T-cell (primary cell): ENCODE data around the gene ZKSCAN8. TPM values are rescaled to one million over a fixed set of nuclear protein-coding genes. Genes with fewer than 3 reads are reported as not detected.

Experiments
- ATAC-seq, 4 experiments: fragments of 200-7000 bp in 3 of 4; fragments of 150-1000 bp in 1 of 4; cut with Tn5 transposase; replicated peaks in 1 of 4; 1 replicate in 3 of 4; 2 replicates in 1 of 4; pipeline ENCODE4 v1.10.0; 2021; ENCODE audit warnings: moderate library complexity in 3 of 4, mild to moderate bottlenecking in 2 of 4, moderate number of reproducible peaks in 1 of 4
- CTCF ChIA-PET, 2 donors: fragments of 300-600 bp; sonication (Branson Sonifier 250); formaldehyde crosslinking; loops; one replicate each; lab custom pipeline; 2022; ENCODE audit warnings: antibody characterized with exemption in 2 of 2; lab: Charles Lee
- POLR2A ChIA-PET, 2 donors: fragments of 300-600 bp; sonication (Branson Sonifier 250); formaldehyde crosslinking; loops; one replicate each; lab custom pipeline; 2022; ENCODE audit warnings: antibody characterized with exemption in 2 of 2; lab: Charles Lee
- DNase-seq, 35 experiments: peaks; one replicate each; pipeline versions ENCODE4 v3.0.0 to v3.0.0-alpha.2; 2013 to 2023
- H3K27ac ChIP-seq: one replicate; pipeline ENCODE4 v1.5.1; 2013; ENCODE audit warnings: low read length
- H3K27me3 ChIP-seq, 2 experiments: replicated peaks in 1 of 2; 1 replicate in 1 of 2; 2 replicates in 1 of 2; pipeline versions ENCODE4 v1.6.1 to v1.7.0; 2013; ENCODE audit warnings: low read length in 1 of 2, mixed read lengths in 1 of 2; ENCODE audit not compliant: control insufficient read depth in 2 of 2, insufficient read depth in 2 of 2; ENCODE audit errors: extremely low read depth in 1 of 2
- H3K36me3 ChIP-seq, 2 donors: 1 replicate in 1 of 2; 2 replicates in 1 of 2; pipeline versions ENCODE4 v1.6.1 to v1.7.0; 2013; ENCODE audit warnings: low read length in 1 of 2; ENCODE audit not compliant: control insufficient read depth in 2 of 2, insufficient read depth in 1 of 2; ENCODE audit errors: extremely low read depth in 1 of 2
- H3K4me1 ChIP-seq, 2 experiments: 1 replicate in 1 of 2; 2 replicates in 1 of 2; pipeline versions ENCODE4 v1.6.1 to v1.7.0; 2013; ENCODE audit warnings: low read length in 2 of 2, mixed read lengths in 1 of 2; ENCODE audit not compliant: insufficient read depth in 2 of 2, control insufficient read depth in 1 of 2; ENCODE audit errors: extremely low read depth in 1 of 2
- H3K4me3 ChIP-seq, 2 donors: 1 replicate in 1 of 2; 2 replicates in 1 of 2; pipeline versions ENCODE4 v1.5.1 to v1.7.0; 2013; ENCODE audit warnings: mild to moderate bottlenecking in 2 of 2, low read length in 1 of 2, moderate library complexity in 1 of 2; ENCODE audit not compliant: control insufficient read depth in 1 of 2; ENCODE audit errors: extremely low read depth in 1 of 2
- H3K9me3 ChIP-seq: 2 replicates; pipeline ENCODE4 v1.7.0; 2013
- H3K27ac Mint-ChIP-seq, 2 donors: one replicate each; pipeline ENCODE4 v1.8.0; 2020 to 2021; ENCODE audit warnings: mild to moderate bottlenecking in 2 of 2, mixed read lengths in 2 of 2
- H3K27me3 Mint-ChIP-seq, 2 donors: one replicate each; pipeline ENCODE4 v1.8.0; 2021 to 2022; ENCODE audit warnings: mixed read lengths in 2 of 2
- H3K36me3 Mint-ChIP-seq: one replicate; pipeline ENCODE4 v1.8.0; 2021; ENCODE audit warnings: mixed read lengths
- H3K4me1 Mint-ChIP-seq, 3 donors: one replicate each; pipeline ENCODE4 v1.8.0; 2020 to 2022; ENCODE audit warnings: mixed read lengths in 3 of 3, mild to moderate bottlenecking in 1 of 3
- H3K4me3 Mint-ChIP-seq, 3 donors: one replicate each; pipeline ENCODE4 v1.8.0; 2020 to 2022; ENCODE audit warnings: mild to moderate bottlenecking in 3 of 3, mixed read lengths in 3 of 3, moderate library complexity in 3 of 3
- H3K9me3 Mint-ChIP-seq, 3 donors: one replicate each; pipeline ENCODE4 v1.8.0; 2020 to 2022; ENCODE audit warnings: mixed read lengths in 3 of 3
- WGBS: methylation state at CpG from one replicate; pipeline ENCODE4 v1.1.5; 2013; ENCODE audit warnings: missing lambda C conversion rate; ENCODE audit not compliant: insufficient coverage; 5-methylcytosine and 5-hydroxymethylcytosine counted together
- total RNA-seq, 35 experiments: library from RNA in 6 of 35; stranded (reverse) in 6 of 35; fragments of 120-200 nt in 1 of 35; gene quantifications; one replicate each; pipeline versions ENCODE4 v1.2.1 to v1.2.4 and lab custom pipeline; 2013 to 2026

ZKSCAN8 gene
- total RNA-seq, 5 donors from 2014 or later (not counting 1 experiment from before 2014, with no cell fraction given) = 23.3 to 35.7 (median 35.0) TPM

DNA sequence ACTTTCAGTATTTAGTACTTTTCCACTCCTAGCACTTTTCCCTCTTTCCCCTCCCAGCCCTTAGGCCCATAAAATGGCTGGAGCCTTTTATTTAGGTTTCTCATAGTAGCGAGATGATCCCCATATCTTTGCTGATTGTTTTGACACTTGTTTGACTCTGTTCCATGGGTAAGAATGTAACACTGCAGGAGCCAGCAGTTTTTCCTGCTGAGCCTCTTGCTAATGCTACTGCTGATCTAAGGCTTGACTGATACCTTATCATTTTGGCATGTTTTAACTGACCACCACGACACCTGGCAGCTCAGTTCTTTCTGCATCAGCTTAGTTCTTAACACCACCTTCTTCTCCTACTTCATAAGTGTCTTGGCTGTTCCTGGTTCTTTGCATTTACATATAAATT is 29.6 kb downstream of the ZKSCAN8 start:
- ChIA-PET POLR2A (no interaction called here), CTCF (no interaction called here)
- no peak overlapping the region for H3K27ac Mint-ChIP-seq

DNA sequence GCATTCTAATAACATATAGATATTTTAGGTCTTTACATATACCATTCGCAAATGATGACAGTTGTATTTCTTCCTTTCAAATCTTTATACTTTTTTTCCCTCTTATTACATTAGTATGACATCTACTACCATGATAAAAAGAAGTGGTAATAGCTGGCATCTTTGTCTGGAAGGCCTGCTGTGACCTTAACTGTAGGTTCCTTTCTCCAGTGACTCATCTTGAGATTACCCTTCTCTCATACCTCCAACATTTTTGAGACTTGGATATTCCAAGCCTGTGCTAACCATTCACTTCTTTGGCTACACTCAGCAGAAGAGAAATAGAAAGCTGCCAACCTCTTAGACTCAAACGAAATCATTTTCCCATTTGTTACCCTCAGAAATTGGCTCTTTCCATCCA is 30.3 kb downstream of the ZKSCAN8 start:
- Histone ChIP-seq H3K9me3 (no peaks in the 10 kb centered on the region), H3K36me3 (no peaks in the 10 kb centered on the region), H3K4me3 (no peak overlapping the region), H3K27ac (no peak overlapping the region), H3K4me1 (no peaks in the 10 kb centered on the region), H3K27me3 (no peaks in the 10 kb centered on the region)
- peaks cover 22% of the 10 kb centered on the region in 2 donors for H3K27me3 Mint-ChIP-seq
- no peak overlapping the region for H3K27ac Mint-ChIP-seq
- ChIA-PET POLR2A (no interaction called here), CTCF (no interaction called here)
- ATAC-seq (no peak), DNase-seq (no peak)
- peaks cover 0 to 3% (median 0%) of the 10 kb centered on the region in 3 donors for H3K9me3 Mint-ChIP-seq
- no peaks in the 10 kb centered on the region for H3K4me1 Mint-ChIP-seq
- WGBS = no CpG with 5 or more reads among the region's 2 CpGs
- H3K4me3 Mint-ChIP-seq = no peak overlapping the region
- H3K36me3 Mint-ChIP-seq = peaks cover 6% of the 10 kb centered on the region

More for the DNA sequence above, 29.6 kb downstream of the ZKSCAN8 start:
- Mint-ChIP-seq H3K4me1 (no peaks in the 10 kb centered on the region), H3K9me3 (no peaks in the 10 kb centered on the region), H3K36me3 (peaks cover 11% of the 10 kb centered on the region), H3K4me3 (no peak overlapping the region), H3K27me3 (peaks cover 19 to 20% of the 10 kb centered on the region in 2 donors)
- Histone ChIP-seq H3K4me3 (no peak overlapping the region), H3K4me1 (no peaks in the 10 kb centered on the region), H3K36me3 (no peaks in the 10 kb centered on the region), H3K9me3 (no peaks in the 10 kb centered on the region), H3K27ac (no peak overlapping the region), H3K27me3 (no peaks in the 10 kb centered on the region)
- DNase-seq = no peak
- no peak for ATAC-seq
- 100% methylated on average over 1 of the region's 2 CpGs for WGBS

DNA sequence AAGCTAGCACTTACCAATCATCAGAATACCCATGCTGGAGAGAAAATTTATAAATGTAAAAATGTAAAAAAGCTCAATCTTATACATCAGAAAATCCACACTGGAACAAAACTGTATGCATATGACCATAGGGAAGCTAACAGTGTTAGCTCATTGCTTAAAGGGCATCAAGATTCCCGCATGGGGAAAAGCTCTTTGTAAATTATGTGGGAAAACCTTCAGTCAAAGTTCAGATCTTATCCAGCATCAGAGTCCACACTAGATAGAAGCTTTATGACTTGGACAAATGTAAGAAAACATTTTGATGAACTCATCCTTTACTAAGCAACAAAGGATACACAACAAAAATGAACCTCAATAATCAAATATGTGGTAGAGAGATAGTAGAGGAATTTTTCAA is 34.7 kb downstream of the ZKSCAN8 start:
- ChIA-PET CTCF (no interaction called here), POLR2A (no interaction called here)
- H3K36me3 Mint-ChIP-seq = no peaks in the 10 kb centered on the region
- no CpG with 5 or more reads among the region's 1 CpG for WGBS
- H3K27me3 ChIP-seq = no peaks in the 10 kb centered on the region
- no peak overlapping the region for H3K27ac Mint-ChIP-seq
- H3K4me3 ChIP-seq = no peak overlapping the region
- no peaks in the 10 kb centered on the region for H3K9me3 ChIP-seq
- no peaks in the 10 kb centered on the region for H3K36me3 ChIP-seq
- no peaks in the 10 kb centered on the region for H3K4me1 ChIP-seq
- DNase-seq (no peak), ATAC-seq (no peak)
- no peaks in the 10 kb centered on the region for H3K4me1 Mint-ChIP-seq
- H3K27me3 Mint-ChIP-seq = peaks cover 41 to 55% of the 10 kb centered on the region in 2 donors
- H3K27ac ChIP-seq = no peak overlapping the region
- H3K9me3 Mint-ChIP-seq = peaks cover 0 to 3% (median 0%) of the 10 kb centered on the region in 3 donors
- H3K4me3 Mint-ChIP-seq = no peak overlapping the region

DNA sequence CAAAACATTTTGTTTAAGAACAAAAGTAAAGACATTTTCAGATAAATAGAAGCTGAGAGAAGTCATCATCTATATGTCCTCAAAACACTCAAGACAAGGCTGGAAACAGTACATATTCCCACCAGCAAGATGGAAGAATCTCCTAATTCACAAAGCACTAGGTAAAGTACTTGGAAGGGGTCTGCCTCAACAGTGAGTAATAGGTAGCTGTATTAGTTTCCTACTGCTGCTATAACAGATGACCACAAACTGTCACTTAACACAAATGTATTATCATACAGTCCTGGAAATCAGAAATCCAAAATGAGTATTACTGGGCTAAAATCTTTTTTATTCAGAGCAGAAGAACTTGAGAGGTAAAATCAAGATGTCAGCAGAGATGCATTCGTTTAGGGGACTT is 40.6 kb downstream of the ZKSCAN8 start:
- POLR2A ChIA-PET = interaction anchor here in 1 of 2 donors (0.6 kb wide), 2 partner anchors 17 to 211 kb away, joined by 3 read pairs; no protein-coding TSS in a partner anchor
- CTCF ChIA-PET = no interaction called here
- DNase-seq (no peak), ATAC-seq (no peak)
- peaks cover 0 to 34% (median 18%) of the 10 kb centered on the region in 3 donors for H3K9me3 Mint-ChIP-seq
- H3K4me3 Mint-ChIP-seq = no peak overlapping the region
- peaks cover 5% of the 10 kb centered on the region for H3K9me3 ChIP-seq
- H3K4me1 ChIP-seq = no peaks in the 10 kb centered on the region
- WGBS = no CpG with 5 or more reads among the region's 1 CpG
- H3K27ac Mint-ChIP-seq = no peak overlapping the region
- peaks cover 25 to 38% of the 10 kb centered on the region in 2 donors for H3K27me3 Mint-ChIP-seq
- no peak overlapping the region for H3K4me3 ChIP-seq
- no peaks in the 10 kb centered on the region for H3K36me3 Mint-ChIP-seq
- H3K27ac ChIP-seq = no peak overlapping the region
- no peaks in the 10 kb centered on the region for H3K36me3 ChIP-seq
- no peaks in the 10 kb centered on the region for H3K4me1 Mint-ChIP-seq
- no peaks in the 10 kb centered on the region for H3K27me3 ChIP-seq

DNA sequence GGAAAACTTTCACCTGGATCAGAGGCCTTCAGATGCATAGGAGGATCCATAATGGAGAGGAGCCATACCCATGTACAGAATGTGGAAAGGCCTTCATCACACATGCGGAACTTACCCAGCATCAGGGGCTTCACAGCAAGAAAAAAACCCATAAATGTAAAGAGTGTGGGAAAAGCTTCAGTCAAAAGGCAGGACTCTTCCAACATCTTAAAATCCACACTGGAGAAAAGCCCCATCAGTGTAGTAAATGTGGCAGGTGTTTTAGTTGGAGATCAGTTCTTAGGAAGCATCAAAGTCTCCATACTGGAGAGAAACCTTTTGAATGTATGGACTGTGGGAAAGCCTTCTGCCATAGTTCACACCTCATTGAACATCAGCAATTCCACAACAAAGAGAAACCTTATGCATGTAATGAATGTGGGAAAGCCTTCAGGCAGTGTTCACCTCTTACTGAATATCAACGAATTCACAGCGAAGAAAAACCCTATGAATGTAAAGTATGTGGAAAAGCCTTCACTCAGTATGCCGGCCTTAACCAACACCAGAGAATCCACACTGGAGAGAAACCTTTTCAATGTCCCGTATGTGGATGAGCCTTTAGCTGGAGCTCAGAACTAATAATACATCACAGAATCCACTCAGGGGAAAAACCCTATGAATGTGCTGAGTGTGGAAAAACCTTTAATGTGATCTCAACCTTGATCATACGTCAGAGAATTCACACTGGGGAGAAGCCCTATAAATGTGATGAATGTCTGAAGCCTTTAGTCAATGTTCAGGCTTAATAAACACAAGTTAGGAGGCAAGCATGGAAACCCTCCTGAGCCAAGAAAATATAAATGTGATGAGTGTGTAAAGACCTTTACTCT is 46.7 kb downstream of the ZKSCAN8 start:
- Mint-ChIP-seq H3K27ac (no peak overlapping the region), H3K4me1 (no peaks in the 10 kb centered on the region), H3K36me3 (peaks cover 3% of the 10 kb centered on the region), H3K9me3 (peaks cover 0 to 62% (median 43%) of the 10 kb centered on the region in 3 donors), H3K4me3 (no peak overlapping the region), H3K27me3 (peaks cover 3 to 12% of the 10 kb centered on the region in 2 donors)
- H3K4me1 ChIP-seq = no peaks in the 10 kb centered on the region
- POLR2A ChIA-PET = interaction anchor here in 1 of 2 donors (0.6 kb wide), 1 partner anchor 8 kb away, joined by 3 read pairs; no protein-coding TSS in a partner anchor
- no CpG with 5 or more reads among the region's 6 CpGs for WGBS
- no peaks in the 10 kb centered on the region for H3K36me3 ChIP-seq
- H3K4me3 ChIP-seq = no peak overlapping the region
- CTCF ChIA-PET = no interaction called here
- no peak overlapping the region for H3K27ac ChIP-seq
- DNase-seq (no peak), ATAC-seq (no peak)
- peaks cover 0 to 10% of the 10 kb centered on the region in 2 experiments for H3K27me3 ChIP-seq
- H3K9me3 ChIP-seq = peaks cover 23% of the 10 kb centered on the region

DNA sequence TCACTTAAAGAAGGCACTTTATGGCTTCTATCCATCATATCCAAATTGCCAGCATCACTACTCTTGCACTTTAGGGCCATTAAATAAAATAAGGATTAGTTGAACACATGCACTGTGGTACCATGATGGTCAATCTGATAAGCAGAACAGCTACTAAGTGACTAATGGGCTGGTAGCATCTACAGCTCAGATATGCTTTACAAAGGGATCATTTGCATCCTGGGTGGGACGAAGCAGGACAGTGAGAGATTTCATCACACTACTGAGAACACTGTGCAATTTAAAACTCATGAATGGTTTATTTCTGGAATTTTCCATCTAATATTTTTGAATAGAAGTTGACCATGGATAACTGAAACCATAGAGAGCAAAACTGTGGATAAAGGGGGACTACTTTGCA is 58.3 kb downstream of the ZKSCAN8 start:
- ChIA-PET CTCF (no interaction called here), POLR2A (interaction anchor here in 1 of 2 donors (0.6 kb wide), 1 partner anchor 59 kb away, joined by 3 read pairs; no protein-coding TSS in a partner anchor)
- no peaks in the 10 kb centered on the region for H3K4me1 ChIP-seq
- Mint-ChIP-seq H3K27ac (no peak overlapping the region), H3K4me1 (peaks cover 7 to 11% (median 7%) of the 10 kb centered on the region in 3 donors), H3K27me3 (peaks cover 48 to 66% of the 10 kb centered on the region in 2 donors), H3K36me3 (peaks cover 10% of the 10 kb centered on the region), H3K9me3 (peaks cover 20 to 66% (median 35%) of the 10 kb centered on the region in 3 donors), H3K4me3 (no peak overlapping the region)
- DNase-seq (no peak), ATAC-seq (no peak)
- no peak overlapping the region for H3K4me3 ChIP-seq
- WGBS = no CpG with 5 or more reads among the region's 1 CpG
- H3K27ac ChIP-seq = no peak overlapping the region
- no peaks in the 10 kb centered on the region for H3K9me3 ChIP-seq
- peaks cover 0 to 18% of the 10 kb centered on the region in 2 experiments for H3K27me3 ChIP-seq
- no peaks in the 10 kb centered on the region for H3K36me3 ChIP-seq
